GM19240 (cell line): Measurements from ENCODE around the gene STXBP6.

ENCODE experiments used
- DNase-seq: peaks from one replicate; pipeline ENCODE4 v3.0.0; 2011; ENCODE audit warnings: low spot score; ENCODE audit not compliant: insufficient read length

The STXBP6 gene

DNA sequence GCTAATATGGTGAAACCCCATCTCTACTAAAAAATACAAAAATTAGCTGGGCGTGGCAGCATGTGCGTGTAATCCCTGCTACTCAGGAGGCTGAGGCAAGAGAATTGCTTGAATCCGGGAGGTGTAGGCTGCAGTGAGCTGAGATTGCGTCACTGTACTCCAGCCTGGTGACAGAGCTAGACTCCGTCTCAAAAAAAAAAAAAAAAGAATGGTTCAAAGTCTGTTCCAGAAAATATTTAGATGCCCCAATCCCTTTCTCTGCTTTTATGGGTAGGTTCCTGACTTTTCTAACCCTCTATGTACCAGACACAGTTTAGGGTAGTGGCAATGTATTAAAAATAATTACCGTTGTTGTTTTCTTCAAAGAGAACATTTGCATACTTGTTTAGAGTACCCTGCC lies 161.4 kb downstream of the STXBP6 start:
- no peak for DNase-seq

DNA sequence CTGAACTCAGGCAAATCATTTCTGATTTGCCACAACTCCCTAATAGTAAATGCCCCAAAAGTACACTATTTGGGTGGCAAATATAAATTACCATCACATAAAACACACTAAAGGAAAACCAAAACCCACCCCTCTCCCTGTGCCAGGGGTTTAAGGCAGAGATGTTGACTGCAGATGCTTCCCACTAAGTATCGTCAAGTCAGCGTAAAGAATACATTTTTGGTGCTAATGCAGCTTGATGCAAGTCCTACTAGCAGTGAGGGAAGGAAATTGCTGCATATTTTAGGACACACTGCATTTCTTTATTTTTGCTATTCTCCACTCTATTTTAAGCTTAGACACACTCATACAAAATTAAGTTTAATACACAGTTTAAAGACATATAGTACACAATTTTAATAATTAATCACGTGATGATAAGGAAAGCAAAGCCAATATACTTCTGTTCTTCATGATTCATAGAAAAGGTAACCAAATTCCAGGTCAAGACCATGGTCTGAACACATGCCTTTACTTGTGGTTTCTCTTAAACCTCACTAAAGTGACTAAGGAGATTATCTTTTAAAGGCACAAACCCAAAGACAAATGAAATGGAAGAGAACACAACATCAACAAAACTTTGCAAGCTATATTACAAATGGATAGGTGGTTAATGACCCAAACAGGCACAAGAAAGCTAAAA lies 162.2 kb downstream of the STXBP6 start:
- DNase-seq, result no peak

DNA sequence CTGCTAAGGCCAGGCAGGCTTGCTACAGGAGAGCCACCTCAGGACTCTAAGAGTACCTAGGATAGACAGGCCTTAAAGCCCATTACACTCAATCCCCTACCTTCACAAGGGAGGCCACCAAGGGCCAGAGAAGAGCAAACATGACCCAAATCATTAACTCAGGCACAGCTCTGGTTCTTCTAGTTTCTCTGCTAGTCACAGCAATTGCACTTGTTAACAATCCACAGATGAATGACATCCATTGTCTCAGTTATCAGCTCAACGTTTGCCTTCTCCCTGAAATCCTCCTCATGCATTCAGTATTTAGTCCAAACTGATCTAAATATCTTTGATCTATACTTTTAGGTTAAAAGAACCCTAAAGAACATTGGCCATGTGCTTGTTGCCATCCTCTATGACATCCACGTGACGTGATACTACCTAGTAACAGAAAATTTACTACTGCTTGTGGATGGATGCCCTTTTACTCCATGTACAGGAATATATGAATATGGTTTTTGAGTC lies 164.5 kb downstream of the STXBP6 start:
- no peak for DNase-seq

DNA sequence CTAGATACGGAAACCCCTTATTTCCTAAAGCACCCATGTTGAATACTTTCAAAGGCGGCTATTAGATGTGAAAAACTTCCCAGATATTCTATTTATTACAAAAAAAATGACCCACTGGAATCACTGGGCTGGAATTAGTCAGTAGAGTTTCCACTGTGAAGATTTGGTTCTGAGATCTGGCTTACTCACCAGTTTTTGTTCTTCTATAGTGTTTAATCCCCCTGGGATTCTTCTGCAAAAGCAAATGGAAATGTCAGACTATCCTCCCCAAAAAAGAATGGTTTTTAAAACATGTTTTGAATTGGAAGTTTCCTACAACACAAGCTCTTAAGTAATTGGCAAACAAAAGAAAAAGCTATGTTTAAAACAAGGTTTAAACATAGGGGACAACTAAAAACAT lies 166.4 kb downstream of the STXBP6 start:
- no peak for DNase-seq

DNA sequence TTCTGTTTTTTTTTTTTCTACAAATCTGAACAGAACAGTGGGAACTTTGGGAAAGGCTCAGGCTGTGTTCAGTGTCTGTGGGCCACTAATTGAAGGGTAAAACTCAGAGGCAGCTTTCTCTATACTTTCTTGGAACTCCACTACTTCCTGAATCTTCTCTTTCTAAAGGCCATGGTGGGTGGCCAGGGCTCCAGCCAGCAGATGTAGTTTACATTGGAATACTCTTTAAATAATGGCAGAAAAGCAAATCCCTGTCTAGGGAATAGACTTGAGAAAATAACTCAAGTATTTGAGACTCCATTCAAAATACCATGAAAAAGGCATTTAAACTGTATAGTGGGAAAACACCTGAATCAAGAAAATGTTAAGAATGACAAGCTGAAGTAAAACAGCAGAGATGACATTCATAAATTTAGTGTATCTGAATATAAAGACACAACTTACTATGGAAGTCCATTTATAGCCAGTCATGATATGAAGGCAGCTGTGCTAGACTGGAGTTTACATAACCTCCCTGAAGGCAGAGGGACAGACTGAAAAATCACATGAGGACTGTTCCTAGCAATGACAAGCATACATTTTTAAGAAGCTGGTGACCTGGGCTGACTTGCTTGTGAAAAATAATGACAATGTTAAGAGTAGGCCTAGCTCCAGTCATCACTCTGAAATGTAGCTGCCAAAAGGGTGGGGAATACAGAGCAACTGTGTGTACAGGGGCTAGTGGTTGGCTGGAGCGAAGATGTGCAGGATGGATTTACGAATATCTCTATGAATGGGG lies 168.6 kb downstream of the STXBP6 start:
- DNase-seq, result no peak

DNA sequence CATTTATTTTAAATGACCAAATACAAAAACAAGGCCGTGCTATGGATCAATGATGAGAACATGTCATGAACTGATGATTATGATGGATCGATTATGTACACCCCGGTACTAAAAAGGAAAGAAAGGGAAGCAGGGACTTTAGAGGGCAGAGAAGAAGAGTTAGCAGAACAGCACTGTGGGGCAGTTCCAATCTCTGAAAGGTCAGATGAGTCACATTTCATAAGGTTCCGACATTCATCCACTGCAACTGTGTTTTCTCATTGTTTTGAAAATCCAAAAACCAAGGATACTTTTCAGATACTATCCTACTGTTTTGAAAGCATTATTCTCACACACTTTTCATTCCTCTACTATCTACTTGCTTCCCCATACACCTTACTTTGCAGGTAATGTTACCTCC lies 169.3 kb downstream of the STXBP6 start:
- no peak for DNase-seq

DNA sequence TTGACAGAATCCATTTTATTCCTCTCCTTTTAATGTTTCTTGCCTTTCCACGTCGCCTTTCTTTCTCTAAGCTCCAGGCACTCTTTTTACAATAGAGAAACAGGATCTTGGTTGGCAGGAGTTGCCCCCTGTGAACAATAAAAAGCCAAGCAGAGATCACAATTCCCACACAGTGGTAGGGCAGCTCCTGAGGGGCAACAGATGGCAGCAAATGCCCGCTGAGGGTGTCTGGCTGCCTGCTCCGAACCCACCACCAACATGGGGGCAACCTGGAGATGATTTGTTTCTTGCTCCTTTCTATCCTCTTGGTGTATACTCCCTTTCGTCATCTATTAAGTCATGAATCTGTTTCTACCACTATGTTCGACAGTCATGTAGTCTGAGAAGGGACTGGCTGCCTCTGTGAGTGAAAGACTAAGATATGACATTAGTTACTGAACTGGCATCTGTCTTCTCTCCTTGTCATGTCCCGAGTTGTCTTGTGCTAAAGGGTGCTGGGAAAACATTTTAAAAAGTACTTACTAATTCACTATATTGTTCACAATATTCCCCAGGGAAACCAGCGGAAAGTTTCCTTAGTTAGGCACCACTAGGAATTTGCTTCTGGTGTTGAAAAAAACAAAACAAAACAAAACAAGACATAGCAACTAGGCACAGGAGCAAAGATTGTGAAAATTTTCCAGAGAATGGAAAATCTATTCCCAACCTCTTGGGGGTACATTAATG lies 170.1 kb downstream of the STXBP6 start:
- no peak for DNase-seq

DNA sequence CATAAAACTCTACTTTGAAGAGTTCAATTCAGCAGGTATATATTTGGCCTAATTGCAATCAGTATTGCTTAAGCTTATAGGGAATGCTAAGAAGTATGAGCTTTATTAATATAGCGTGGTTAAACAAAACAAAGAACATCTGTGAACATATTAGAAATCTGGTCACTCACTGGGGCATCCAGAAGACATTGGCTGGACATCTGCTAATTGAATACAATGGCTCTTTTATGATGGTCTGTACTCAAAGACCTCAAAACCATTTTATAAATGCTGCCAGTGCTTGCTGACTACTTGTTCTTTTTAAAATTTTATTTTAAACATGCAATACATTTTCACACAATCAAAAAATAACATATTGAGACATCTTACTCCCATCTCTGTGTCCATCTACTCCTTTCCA lies 173.0 kb downstream of the STXBP6 start:
- DNase-seq, result no peak

DNA sequence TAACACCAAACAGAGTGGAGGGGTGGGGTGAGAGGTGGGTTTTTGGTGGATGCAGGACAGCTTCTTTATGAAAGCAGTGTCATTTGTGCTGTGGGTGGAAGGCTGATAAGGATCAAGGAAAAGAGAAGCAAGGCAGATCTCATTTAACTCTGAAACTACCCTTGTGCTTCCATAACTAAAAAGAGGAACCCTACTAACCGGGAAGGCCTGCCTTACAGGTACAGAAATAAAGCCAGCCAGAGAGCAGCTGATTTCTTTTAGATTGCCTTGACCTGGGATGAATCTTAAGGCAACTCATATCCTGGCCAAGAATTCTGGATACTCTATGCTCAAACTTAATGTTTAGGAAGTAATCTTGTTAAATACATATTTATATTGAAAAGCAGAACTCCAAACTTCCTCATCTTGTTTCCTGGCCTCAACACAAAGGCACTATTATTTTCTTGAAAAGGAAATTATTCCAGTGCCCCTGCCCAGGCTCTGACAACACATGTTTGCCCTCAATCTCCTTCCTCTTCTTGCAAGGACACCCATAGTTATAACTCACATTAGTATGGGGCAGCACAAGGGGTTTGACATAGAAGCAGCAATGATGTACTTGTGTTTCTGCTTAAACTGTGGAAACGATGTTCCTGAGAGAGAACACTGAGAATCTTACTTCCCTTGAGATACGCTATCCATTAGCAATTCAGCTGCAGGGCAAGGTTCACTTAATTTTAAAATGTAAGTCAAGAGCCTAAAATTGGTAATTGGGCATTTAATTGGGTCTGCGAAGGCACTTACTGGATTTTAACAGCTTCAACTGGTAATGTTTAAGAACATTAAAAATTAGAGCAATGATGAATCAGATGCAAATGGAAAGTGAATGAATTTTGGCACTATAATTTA lies 173.7 kb downstream of the STXBP6 start:
- no peak for DNase-seq

DNA sequence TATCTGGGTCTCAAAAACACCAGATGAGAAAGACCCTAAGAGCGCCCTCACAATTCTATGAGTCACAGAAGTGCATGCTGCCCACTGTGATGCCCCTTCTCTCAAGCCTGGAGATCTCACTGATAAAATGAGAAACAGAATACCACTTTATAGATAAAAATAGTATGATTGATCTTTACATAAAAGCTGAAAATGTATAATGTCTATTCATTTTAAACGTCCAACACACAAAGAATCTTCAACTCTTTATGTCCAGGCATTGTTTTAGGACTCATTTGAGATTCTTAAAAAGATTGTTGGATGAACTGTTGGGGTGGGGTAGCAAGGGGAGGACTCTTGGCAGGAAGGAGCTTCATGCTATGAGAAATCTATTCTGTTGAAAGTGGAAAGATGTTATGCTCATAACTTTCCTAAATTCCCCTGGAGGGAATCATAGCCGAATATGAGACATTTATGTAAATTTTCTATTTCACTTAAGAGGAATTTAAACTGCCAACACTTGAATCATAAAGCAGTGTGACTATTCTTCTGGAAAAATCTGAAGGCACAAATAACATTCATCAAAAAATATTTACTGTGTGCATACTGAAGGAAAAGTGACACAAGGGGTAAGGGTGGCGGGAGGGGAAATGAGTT lies 174.6 kb downstream of the STXBP6 start:
- DNase-seq, result no peak

DNA sequence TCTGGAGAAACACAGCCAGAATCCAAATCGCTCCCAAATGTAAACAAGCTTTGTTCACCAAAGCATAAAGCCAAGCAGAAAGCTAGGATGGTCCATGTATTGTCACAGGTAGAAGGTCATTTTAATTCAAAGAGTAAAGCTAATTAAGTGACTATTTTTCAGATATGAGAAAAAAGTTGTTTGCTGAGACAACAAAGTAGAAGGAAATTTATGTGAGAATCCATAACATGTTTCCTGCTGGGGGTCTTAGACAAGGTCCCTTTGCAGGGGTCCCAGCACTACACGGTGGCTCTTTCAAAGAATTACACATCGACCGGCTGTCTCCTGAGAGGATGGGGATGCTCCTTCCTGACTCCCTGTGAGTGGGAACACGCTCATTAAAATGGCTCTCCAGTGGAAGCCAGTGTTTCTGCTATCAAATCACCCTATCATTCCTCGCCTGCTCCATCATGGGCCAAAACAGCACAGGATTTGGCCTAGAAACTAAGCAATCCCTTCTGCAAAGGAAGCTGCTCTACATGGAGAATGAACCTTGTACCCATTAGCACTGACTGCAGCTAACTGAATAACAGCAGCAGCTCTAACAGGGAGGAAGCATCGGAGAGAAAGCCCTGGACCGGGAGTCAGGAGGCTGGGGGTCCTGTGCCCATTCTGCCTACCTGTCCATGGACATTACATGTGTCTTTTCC lies 175.3 kb downstream of the STXBP6 start:
- no peak for DNase-seq

DNA sequence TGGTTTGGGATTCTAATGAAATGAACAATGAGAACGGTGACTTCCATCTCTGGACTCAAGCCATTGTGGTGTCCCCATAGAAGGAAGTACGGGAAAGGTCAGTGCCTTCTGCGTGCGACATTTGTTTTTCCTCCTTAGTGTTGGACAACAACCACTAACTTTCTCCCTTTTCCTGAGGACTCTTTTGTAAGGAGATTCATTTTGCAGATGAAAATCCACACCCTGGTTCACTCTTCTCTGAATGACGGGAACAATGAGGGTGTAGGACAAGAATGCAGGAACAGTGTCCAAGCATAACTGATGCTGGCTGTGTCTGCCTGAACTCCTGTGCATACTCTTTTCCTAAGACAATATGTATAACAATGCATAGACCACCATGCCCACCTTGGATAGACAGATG lies 176.4 kb downstream of the STXBP6 start:
- no peak for DNase-seq

DNA sequence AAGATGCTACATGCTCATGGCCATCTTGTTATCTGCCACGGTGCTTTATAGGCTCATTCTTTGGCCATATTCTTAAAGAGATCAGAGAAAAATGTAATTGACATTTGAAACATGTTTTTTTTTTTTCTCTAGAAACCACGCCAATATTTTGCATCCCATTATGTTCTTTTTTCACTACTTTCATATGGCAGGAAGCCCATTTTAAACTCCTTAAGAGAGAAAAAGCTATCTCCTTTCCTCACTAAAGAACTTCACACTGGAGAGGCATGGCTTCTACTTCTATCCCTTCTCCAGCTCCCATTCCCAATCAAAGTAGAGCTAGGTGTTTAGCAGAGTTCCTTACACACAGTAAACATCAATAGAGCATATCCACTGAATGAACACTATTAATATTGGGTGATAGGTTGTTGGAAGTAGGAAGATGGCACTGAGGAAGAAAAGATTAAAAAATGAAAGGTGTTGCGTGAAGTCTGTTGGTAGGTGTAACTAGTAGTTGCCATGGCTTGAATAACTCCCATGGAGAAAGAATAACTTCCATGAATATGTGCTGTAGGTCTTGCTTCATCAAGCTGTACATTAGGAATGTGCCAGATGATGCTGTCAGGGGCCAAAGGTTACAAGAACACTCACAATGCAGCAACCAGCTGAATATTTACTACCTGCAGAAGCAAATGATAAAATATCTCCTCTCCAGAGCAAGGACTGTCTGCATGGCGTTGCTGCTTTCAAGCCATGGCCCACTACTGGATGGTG lies 178.8 kb downstream of the STXBP6 start:
- DNase-seq, result no peak

DNA sequence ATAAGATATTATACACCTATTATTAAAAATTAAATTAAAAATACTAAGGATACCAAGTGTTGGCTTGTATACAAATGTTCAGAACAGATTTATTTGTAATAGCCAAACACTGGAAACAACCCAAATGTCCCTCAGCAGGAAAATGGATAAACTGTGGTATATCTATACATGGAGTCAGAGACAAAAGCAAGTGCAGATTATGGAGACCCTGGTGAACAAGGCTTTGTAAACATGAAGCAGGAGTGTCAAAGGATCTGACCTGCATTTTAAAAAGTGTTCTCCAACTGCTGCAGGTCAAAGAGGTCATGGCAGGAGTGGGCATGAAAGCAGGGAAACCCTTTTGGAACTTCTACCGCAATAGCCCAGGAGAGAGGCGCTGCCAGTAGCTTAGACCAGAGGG lies 181.6 kb downstream of the STXBP6 start:
- no peak for DNase-seq

DNA sequence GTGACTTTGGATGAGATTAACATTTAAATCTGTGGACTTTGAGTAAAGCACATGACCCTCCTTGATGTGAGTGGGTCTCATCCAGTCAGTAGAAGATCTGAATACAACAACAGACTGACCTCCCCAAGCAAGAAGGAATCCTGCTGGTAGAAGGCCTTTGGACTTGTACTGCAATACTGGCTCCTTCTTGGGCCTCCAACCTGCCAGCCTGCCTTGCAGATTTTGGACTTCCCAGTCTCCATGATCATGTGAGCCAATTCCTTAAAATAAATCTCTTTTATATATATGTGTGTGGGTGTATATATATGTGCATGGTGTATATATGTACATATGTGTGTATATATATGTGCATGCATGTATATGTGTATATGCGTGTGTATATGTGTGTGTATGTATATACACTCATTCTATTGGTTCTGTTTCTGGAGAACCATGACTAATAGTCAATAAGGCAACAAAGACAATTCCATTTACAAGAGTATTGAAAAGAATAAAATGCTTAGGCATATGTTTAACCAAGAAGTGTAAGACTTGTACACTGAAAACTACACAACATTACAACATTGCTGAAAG lies 183.8 kb downstream of the STXBP6 start:
- DNase-seq, result no peak

DNA sequence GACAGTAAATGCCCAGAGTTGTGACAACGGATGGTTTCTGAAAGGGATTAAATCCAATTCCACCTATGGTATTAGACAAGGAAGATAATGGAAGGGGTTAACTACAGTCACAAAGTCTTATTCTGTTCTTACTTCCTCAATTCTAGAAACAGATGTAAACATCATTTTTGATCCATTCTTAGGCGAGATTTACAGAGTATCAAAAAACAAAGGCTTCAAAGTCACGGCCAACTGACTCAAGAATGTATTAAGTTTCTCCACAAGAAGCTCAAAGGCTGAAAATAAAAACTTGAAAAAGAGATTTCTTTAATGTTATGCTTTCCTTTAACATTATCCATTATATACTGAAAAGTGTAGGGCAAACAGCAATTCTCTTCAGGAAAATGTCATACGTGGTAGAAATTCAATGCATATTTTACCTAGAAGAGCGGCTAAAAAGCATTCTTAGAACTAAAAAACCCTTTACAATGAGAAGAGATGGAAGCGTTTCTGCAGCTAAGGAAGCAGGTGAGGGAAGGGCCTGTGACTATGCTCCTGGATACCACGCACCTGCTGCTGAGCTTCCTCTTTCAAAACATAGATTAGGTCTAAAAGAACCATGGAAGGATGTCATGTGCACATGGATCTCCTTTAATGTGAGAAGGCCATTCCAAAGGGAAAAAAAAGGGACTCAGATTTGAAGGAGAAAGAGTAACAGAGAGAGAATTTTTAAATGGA lies 185.8 kb downstream of the STXBP6 start:
- DNase-seq, result no peak

DNA sequence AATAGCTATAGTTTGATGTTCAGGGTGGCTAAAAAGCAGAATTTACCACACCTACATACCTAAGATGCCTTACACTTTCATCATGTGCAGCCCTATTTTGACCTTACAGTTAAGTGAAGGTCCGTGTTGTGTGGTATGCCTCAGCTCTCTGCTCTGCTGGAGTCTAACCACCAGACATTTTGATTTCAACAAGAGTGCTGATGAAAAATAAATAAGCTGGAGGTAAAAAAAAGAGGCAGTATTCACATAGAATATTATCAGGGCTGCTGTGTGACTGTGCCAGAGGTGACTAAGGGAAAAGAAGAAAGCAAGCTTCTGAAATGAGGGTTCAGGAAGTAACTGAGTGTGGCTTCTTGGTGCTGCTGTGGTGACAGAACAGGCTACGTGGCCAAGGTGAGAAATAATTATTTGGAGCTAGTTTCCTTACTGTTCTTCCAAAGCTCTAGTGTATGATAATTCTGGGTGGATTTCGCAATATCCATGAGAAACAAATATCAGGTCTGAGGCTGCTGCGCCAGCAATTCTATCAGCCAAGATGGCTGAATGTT lies 188.8 kb downstream of the STXBP6 start:
- DNase-seq, result no peak

DNA sequence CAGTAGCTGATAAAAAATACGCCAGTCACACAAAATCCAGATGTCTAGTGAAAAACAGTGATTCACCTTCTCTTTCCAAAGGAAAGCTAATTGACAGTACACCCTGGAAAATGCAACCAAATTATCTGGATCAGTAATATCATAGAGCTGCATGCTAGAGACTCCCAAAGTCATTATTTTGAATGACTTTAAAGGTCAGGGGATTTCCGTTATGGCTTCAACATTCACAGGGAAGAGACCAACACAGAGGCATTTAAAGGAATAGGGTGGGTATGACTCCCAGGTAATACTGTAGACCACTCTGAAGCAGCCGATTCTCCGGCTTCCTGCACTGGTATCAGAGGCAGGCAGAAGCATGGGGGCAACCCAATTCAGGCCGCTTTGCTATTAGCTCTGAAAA lies 190.4 kb downstream of the STXBP6 start:
- no peak for DNase-seq
